Astrocyte (in vitro differentiated cells and primary cell): ENCODE measurements around the gene DYNLT4.

Experiments
- EZH2 ChIP-seq: IDR thresholded peaks from 2 replicates; pipeline ENCODE4 v1.6.1; 2012; ENCODE audit warnings: mild to moderate bottlenecking, low read length, inconsistent platforms; ENCODE audit not compliant: insufficient read depth
- TF ChIP-seq, protein P1 (sequence below): IDR thresholded peaks from 2 replicates; pipeline ENCODE4 v1.5.1; 2011; ENCODE audit warnings: low read depth, mild to moderate bottlenecking, inconsistent platforms, low read length, moderate library complexity; ENCODE audit not compliant: insufficient read depth

- TF ChIP-seq, protein P1, sequence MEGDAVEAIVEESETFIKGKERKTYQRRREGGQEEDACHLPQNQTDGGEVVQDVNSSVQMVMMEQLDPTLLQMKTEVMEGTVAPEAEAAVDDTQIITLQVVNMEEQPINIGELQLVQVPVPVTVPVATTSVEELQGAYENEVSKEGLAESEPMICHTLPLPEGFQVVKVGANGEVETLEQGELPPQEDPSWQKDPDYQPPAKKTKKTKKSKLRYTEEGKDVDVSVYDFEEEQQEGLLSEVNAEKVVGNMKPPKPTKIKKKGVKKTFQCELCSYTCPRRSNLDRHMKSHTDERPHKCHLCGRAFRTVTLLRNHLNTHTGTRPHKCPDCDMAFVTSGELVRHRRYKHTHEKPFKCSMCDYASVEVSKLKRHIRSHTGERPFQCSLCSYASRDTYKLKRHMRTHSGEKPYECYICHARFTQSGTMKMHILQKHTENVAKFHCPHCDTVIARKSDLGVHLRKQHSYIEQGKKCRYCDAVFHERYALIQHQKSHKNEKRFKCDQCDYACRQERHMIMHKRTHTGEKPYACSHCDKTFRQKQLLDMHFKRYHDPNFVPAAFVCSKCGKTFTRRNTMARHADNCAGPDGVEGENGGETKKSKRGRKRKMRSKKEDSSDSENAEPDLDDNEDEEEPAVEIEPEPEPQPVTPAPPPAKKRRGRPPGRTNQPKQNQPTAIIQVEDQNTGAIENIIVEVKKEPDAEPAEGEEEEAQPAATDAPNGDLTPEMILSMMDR = peak; percentile 86
- TF ChIP-seq EZH2 = no peak
Observed at GRCh38 chr1:44835738-44836675, 28.9 kb upstream of the DYNLT4 start.
